GM10248 (cell line): ENCODE measurements around the gene GAS7.

ENCODE experiments used
- CTCF ChIA-PET: fragments of 300-600 bp; sonication (Branson Sonifier 250); formaldehyde crosslinking; extraction: SDS; loops from one replicate; lab custom pipeline; 2021; ENCODE audit warnings: antibody characterized with exemption; lab: Yijun Ruan, JAX
- POLR2A ChIA-PET: fragments of 350-650 bp; sonication (Branson Sonifier 250); formaldehyde crosslinking; extraction: SDS; loops from one replicate; lab custom pipeline; 2020; ENCODE audit warnings: antibody characterized with exemption; lab: Yijun Ruan, JAX
- DNase-seq: peaks from one replicate; pipeline ENCODE4 v3.0.0; 2012; ENCODE audit errors: extremely low spot score
- CTCF ChIP-seq: IDR thresholded peaks from 2 replicates; pipeline ENCODE4 v1.5.1; 2012; ENCODE audit warnings: mild to moderate bottlenecking, low read depth; ENCODE audit errors: extremely low read depth, missing control alignments, control extremely low read depth

The GAS7 gene

GRCh38 chr17:10233161-10233560 is 34.8 kb upstream of the GAS7 start:
- no peak for TF ChIP-seq CTCF
- CTCF ChIA-PET = interaction anchor here (1.1 to 1.2 kb wide), 2 partner anchors 246 to 308 kb away, joined by 3 read pairs; no protein-coding TSS in a partner anchor
- POLR2A ChIA-PET = no interaction called here
- DNase-seq = no peak

- ChIA-PET CTCF (interaction anchor here (0.6 to 3.5 kb wide), 5 partner anchors 8 to 263 kb away, joined by 3 to 21 read pairs (median 3); no protein-coding TSS in a partner anchor), POLR2A (no interaction called here)
- no peak for TF ChIP-seq CTCF
- no peak for DNase-seq
Measured at GRCh38 chr17:10229181-10229580, 30.8 kb upstream of the GAS7 start.

GRCh38 chr17:10226930-10227695 is 28.7 kb upstream of the GAS7 start:
- ChIA-PET CTCF (interaction anchor here (0.7 to 3.5 kb wide), 61 partner anchors 8 to 302 kb away, joined by 3 to 35 read pairs (median 4); no protein-coding TSS in a partner anchor), POLR2A (no interaction called here)
- DNase-seq = peak; percentile 82
- peak; percentile 71 for TF ChIP-seq CTCF

GRCh38 chr17:10224582-10225195 is 26.3 kb upstream of the GAS7 start:
- ChIA-PET CTCF (interaction anchor here (0.9 to 3.2 kb wide), 5 partner anchors 13 to 297 kb away, joined by 3 to 35 read pairs (median 14); no protein-coding TSS in a partner anchor), POLR2A (interaction anchor here (0.6 kb wide), 1 partner anchor 122 kb away, joined by 3 read pairs; no protein-coding TSS in a partner anchor)
- no peak for DNase-seq
- no peak for TF ChIP-seq CTCF

- ChIA-PET POLR2A (no interaction called here), CTCF (no interaction called here)
- no peak for DNase-seq
Measured at GRCh38 chr17:10219193-10219592, 20.8 kb upstream of the GAS7 start.

More at GRCh38 chr17:10219193-10219592, 20.8 kb upstream of the GAS7 start:
- TF ChIP-seq CTCF = no peak
